ENCODE measurements around the gene PPP2R1B.

Gene PPP2R1B

DNA sequence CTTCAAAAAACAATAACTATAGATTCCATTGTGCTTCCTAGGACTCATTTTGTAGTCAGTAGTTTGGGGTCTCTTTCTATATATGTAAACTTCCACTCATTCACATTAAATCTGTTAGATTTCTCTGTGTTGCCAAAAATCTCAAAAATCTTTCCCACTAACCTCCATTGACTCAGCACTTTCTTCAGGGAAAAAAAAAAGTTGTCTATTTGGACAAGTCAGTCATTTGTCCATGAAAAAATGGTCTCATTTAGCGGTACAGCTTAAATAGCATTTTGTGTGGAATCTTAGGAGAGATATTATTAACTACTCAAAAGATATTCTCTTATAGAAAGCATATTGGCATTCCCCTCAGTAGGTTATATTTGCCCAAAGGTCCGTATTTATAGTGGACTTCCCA, 81.9 kb downstream of the PPP2R1B start:
- DNase-seq = no peak

GRCh38 chr11:111683806-111684205, 82.4 kb downstream of the PPP2R1B start:
- no peak for DNase-seq

- no peak for DNase-seq
These were observed 85.6 kb downstream of the PPP2R1B start for GRCh38 chr11:111680486-111681175.
